ENCODE results near the gene LONP2.

The LONP2 gene

GRCh38 chr16:48220891-48221290 lies 23.2 kb upstream of the LONP2 start:
- TF ChIP-seq, protein P1, sequence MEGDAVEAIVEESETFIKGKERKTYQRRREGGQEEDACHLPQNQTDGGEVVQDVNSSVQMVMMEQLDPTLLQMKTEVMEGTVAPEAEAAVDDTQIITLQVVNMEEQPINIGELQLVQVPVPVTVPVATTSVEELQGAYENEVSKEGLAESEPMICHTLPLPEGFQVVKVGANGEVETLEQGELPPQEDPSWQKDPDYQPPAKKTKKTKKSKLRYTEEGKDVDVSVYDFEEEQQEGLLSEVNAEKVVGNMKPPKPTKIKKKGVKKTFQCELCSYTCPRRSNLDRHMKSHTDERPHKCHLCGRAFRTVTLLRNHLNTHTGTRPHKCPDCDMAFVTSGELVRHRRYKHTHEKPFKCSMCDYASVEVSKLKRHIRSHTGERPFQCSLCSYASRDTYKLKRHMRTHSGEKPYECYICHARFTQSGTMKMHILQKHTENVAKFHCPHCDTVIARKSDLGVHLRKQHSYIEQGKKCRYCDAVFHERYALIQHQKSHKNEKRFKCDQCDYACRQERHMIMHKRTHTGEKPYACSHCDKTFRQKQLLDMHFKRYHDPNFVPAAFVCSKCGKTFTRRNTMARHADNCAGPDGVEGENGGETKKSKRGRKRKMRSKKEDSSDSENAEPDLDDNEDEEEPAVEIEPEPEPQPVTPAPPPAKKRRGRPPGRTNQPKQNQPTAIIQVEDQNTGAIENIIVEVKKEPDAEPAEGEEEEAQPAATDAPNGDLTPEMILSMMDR (IDR thresholded peaks at IDR 0.05; ENCODE audit: low read depth, low read length): no peak
- H3K4me3 ChIP-seq (replicated peaks in 1 of 2; ENCODE audit: low read depth in 2 of 2, low read length in 2 of 2): no peak overlapping the region
- no peak for DNase-seq (ENCODE audit: low read depth in 2 of 2)

DNA sequence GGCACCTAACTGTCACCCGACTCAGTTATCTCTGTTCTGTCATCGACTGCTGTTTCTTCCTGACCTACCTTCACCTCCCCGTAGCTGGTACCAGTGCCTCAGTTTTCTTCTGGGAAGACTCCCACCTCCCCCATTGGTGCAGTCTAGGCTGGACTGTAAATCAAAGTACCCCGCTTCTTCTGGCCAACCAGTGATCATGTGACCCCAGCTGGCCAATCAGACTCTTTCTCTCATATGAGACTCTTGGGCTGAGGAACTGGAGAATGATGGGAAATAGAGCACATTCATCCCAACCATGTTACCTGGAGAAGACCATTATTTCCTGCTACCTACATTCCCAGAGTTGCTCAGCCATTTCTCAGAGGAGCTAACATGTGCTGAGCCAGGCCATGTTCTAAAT lies 20.6 kb upstream of the LONP2 start:
- DNase-seq (ENCODE audit: low read depth in 2 of 2): no peak
- TF ChIP-seq, protein P1 (IDR thresholded peaks at IDR 0.05; ENCODE audit: low read depth, low read length): no peak
- H3K4me3 ChIP-seq (replicated peaks in 1 of 2; ENCODE audit: low read depth in 2 of 2, low read length in 2 of 2): no peak overlapping the region

DNA sequence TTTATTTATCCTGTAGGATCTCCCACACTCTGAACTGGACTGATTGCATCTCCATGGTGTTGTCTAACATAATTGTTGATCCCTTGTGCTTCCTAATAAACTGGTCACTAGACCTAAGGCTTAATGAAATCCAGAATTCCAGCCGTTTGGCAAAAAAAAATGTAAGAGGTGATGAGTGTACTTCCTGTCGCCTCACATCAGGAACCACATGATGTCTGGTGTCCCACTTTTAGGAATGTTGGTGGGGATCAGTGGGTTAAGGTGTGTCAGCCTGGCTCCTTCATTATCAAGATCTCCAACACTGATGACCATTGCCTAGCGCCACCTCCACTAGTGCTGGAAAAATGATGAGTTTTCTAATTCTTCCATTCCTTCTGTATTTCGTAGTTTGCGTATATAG lies 18.6 kb upstream of the LONP2 start:
- peak in 1 of 2 donors; percentile 5 for DNase-seq (ENCODE audit: low read depth in 2 of 2)
- TF ChIP-seq, protein P1 (IDR thresholded peaks at IDR 0.05; ENCODE audit: low read depth, low read length): no peak
- H3K4me3 ChIP-seq (replicated peaks in 1 of 2; ENCODE audit: low read depth in 2 of 2, low read length in 2 of 2): no peak overlapping the region

DNA sequence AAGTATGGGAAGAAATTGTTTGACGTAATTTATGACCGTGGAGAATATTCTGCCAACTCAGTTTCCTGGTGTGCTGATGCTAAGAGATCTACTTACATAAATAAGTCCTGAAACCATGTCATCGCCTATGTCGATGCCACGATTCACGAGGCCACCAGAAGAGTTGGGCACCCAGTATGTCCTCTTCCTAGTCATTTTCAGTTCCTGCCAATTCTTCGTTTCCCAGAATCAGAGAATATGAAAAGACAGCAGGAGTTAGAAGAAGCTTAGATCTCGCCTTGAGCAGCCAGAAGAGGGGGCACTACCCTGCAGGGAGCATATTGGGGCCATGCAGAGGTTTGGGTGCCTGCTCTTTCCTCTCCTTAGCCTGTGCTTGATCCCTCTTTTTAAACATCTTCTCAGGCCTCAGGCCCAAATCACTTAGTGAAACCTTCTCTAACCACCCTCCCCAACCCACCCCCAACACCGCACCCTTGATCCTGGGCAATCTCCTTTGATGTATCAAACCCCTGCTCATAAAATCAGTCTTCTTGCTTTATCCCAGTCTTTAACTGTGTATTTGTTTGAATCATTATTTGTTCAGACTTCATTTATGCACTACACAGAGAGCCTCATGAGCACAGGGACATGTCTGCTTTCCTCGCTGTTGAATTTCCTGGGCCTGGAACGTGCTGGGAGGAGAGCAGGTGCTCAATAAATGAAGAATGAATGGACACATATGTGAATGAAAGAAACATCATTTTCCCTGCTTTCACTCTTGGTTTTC lies 12.2 kb upstream of the LONP2 start:
- no peak overlapping the region for H3K4me3 ChIP-seq (replicated peaks in 1 of 2; ENCODE audit: low read depth in 2 of 2, low read length in 2 of 2)
- DNase-seq (ENCODE audit: low read depth in 2 of 2): peak; percentile 61 to 63
- TF ChIP-seq, protein P1 (IDR thresholded peaks at IDR 0.05; ENCODE audit: low read depth, low read length): peak; percentile 72

DNA sequence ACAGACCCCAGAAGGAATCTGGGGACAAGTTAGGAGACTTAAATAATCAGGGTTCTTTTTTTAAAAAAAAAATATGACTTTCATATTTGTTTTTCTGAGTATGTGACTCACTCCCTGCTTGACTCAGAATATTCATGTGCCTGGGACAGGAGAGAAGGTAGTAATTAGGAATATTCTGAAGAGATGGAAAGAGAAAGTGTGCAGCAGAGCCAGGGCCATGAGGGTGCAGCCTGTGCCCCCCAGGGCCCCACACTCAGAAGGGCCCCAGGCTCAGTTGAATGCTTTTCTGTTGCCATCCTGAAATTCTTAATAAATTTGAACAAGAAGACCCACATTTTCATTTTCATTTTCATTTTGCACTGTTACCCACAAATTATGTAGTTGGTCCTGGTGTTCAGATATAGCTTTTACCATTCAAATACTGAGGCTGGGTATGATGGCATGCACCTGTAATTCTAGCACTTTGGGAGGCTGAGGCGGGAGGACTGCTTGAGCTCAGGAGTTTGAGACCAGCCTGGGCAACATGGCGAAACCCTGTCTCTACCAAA lies 11.5 kb upstream of the LONP2 start:
- peak in 1 of 2 donors; percentile 32 for DNase-seq (ENCODE audit: low read depth in 2 of 2)
- H3K4me3 ChIP-seq (replicated peaks in 1 of 2; ENCODE audit: low read depth in 2 of 2, low read length in 2 of 2): no peak overlapping the region
- TF ChIP-seq, protein P1 (IDR thresholded peaks at IDR 0.05; ENCODE audit: low read depth, low read length): no peak

DNA sequence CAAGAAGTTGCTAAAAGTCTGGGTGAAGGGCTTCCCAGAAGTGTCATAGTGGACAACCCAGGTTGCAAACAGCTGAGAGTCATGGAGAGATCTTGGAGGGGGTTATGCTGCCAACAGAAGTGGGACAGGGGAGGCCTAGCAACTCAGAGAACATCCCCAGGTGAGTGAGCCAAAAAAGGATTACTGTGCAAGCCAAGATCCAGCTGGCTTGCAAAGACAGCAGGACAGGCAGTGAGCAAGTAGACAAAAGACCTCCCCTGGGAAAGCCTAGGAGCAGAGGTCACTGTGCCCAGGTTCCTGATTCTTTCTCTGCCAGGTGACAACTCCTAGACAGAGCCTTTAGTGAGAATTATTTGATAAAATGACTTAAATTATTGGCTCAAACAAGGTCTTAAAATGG lies 9.5 kb upstream of the LONP2 start:
- TF ChIP-seq, protein P1 (IDR thresholded peaks at IDR 0.05; ENCODE audit: low read depth, low read length): no peak
- no peak for DNase-seq (ENCODE audit: low read depth in 2 of 2)
- no peak overlapping the region for H3K4me3 ChIP-seq (replicated peaks in 1 of 2; ENCODE audit: low read depth in 2 of 2, low read length in 2 of 2)

Data from cardiac fibroblast (primary cell).